Measurements from ENCODE around the gene GRK6.

Gene GRK6

DNA sequence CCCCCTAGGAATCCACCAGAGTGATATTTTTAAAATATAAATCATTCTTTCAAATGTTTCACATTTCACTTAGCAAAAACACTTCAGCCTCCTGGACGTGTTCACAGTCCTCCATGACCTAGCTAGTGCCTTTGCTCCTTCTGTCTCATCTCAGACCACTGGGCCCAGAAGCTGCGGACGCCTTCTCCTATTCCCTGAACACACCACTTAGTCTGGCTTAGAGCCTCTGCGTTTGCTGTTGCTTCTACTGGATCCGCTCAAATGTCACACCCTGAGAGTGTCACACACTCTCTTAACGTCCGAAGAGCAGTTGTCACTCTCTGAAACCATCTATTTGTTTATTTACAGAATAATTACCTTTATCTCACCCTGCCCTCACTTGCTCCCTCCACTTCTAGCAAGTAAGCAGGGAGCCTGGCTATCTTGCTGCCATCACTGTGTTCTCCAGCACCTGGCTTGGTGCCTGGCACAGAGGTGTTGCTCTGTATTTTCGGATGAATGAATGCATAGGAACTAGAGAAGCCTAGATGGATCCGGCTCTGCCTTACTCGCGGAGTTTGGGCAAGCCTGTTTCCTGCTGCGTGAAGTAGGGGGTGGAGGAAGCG lies 1.2 kb upstream of the GRK6 start:
- H3K9ac ChIP-seq (ENCODE audit: low read length) = peak overlapping the region; percentile 72
- peak overlapping the region; percentile 66 for H3K4me3 ChIP-seq (ENCODE audit: low read length)
- H3K36me3 ChIP-seq (replicated peaks; ENCODE audit: insufficient read depth, low read length) = 0 out of 2 replicates have a peak, but pooled peaks cover under 1% of the 10 kb centered on the region
- H3F3A ChIP-seq (ENCODE audit: insufficient read depth, low read length) = peaks cover 40% of the 10 kb centered on the region
- H3K27ac ChIP-seq (ENCODE audit: low read length) = peak overlapping the region; percentile 79
- peak overlapping the region; percentile 98 for H3K4me2 ChIP-seq (ENCODE audit: low read depth, low read length)
- no peak for DNase-seq
- peaks cover 34% of the 10 kb centered on the region for H3K4me1 ChIP-seq (ENCODE audit: low read length)
- H3K9me2 ChIP-seq (replicated peaks; ENCODE audit: insufficient read depth, low read length) = no peaks in the 10 kb centered on the region
- H3K27me3 ChIP-seq (replicated peaks; ENCODE audit: insufficient read depth, low read length) = no peaks in the 10 kb centered on the region
- peak overlapping the region; percentile 69 for H2AFZ ChIP-seq (ENCODE audit: low read length)
- H3K9me3 ChIP-seq (replicated peaks; ENCODE audit: insufficient read depth, low read length) = no peaks in the 10 kb centered on the region
- peaks cover 36% of the 10 kb centered on the region for H3K79me2 ChIP-seq (ENCODE audit: low read length)
- TF ChIP-seq EZH2 (optimal IDR thresholded peaks at IDR 0.05; ENCODE audit: low read depth, low read length) (no peak), EZH2phosphoT487 (IDR thresholded peaks at IDR 0.05; ENCODE audit: low read length) (no peak)
- TF ChIP-seq, protein P1, sequence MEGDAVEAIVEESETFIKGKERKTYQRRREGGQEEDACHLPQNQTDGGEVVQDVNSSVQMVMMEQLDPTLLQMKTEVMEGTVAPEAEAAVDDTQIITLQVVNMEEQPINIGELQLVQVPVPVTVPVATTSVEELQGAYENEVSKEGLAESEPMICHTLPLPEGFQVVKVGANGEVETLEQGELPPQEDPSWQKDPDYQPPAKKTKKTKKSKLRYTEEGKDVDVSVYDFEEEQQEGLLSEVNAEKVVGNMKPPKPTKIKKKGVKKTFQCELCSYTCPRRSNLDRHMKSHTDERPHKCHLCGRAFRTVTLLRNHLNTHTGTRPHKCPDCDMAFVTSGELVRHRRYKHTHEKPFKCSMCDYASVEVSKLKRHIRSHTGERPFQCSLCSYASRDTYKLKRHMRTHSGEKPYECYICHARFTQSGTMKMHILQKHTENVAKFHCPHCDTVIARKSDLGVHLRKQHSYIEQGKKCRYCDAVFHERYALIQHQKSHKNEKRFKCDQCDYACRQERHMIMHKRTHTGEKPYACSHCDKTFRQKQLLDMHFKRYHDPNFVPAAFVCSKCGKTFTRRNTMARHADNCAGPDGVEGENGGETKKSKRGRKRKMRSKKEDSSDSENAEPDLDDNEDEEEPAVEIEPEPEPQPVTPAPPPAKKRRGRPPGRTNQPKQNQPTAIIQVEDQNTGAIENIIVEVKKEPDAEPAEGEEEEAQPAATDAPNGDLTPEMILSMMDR (IDR thresholded peaks at IDR 0.05; ENCODE audit: low read length) = no peak
- no peaks in the 10 kb centered on the region for H4K20me1 ChIP-seq (ENCODE audit: insufficient read depth, low read length)

DNA sequence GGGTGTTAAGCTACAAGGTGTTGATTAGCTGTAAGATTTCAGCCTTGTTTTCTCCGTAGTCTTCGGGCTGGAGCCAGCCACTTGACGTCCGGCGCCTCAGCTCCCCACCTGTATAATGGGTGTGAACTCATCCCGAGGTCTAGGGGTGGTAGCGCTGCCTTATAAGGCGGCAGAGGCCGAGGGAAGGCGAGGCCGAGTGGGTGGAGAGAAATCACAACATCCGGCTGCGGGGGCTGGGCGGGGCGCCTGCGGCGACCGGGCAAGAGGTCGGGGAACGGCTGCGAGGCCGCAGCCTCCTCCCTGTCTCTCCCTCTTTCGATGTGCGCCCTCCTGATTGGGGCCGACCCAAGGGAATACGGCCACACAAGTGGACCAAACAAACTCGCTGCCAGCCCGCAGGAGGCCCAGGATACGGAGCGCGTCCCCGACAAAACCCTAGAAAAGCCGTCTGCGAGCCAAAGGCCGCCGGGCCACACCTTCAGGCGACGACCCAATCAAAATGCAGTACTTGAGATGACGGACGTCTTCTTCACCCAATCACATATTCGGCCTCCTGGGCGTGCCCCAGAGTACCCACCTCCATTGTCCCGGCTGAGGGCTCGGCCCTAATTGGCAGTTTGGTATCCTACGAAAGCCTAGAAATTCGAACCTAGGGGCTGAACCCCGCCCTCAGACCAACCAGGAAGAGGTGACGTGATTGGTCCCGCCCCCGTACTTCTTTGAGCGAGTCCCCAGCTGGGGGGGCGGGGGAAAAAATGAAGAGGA lies 493 bp upstream of the GRK6 start:
- Histone ChIP-seq H3K9me3 (replicated peaks; ENCODE audit: insufficient read depth, low read length) (no peaks in the 10 kb centered on the region), H4K20me1 (ENCODE audit: insufficient read depth, low read length) (no peaks in the 10 kb centered on the region), H3K36me3 (replicated peaks; ENCODE audit: insufficient read depth, low read length) (0 out of 2 replicates have a peak, but pooled peaks cover 4% of the 10 kb centered on the region), H3F3A (ENCODE audit: insufficient read depth, low read length) (peaks cover 47% of the 10 kb centered on the region), H3K4me1 (ENCODE audit: low read length) (peaks cover 41% of the 10 kb centered on the region), H3K9me2 (replicated peaks; ENCODE audit: insufficient read depth, low read length) (no peaks in the 10 kb centered on the region), H2AFZ (ENCODE audit: low read length) (peak overlapping the region; percentile 69), H3K4me2 (ENCODE audit: low read depth, low read length) (peak overlapping the region; percentile 98), H3K9ac (ENCODE audit: low read length) (peak overlapping the region; percentile 72), H3K27me3 (replicated peaks; ENCODE audit: insufficient read depth, low read length) (no peaks in the 10 kb centered on the region), H3K27ac (ENCODE audit: low read length) (peak overlapping the region; percentile 79), H3K4me3 (ENCODE audit: low read length) (peak overlapping the region; percentile 66), H3K79me2 (ENCODE audit: low read length) (peaks cover 43% of the 10 kb centered on the region)
- DNase-seq = peak; percentile 100
- no peak for TF ChIP-seq EZH2 (optimal IDR thresholded peaks at IDR 0.05; ENCODE audit: low read depth, low read length)
- TF ChIP-seq, protein P1 (IDR thresholded peaks at IDR 0.05; ENCODE audit: low read length) = no peak
- TF ChIP-seq EZH2phosphoT487 (IDR thresholded peaks at IDR 0.05; ENCODE audit: low read length) = no peak

DNA sequence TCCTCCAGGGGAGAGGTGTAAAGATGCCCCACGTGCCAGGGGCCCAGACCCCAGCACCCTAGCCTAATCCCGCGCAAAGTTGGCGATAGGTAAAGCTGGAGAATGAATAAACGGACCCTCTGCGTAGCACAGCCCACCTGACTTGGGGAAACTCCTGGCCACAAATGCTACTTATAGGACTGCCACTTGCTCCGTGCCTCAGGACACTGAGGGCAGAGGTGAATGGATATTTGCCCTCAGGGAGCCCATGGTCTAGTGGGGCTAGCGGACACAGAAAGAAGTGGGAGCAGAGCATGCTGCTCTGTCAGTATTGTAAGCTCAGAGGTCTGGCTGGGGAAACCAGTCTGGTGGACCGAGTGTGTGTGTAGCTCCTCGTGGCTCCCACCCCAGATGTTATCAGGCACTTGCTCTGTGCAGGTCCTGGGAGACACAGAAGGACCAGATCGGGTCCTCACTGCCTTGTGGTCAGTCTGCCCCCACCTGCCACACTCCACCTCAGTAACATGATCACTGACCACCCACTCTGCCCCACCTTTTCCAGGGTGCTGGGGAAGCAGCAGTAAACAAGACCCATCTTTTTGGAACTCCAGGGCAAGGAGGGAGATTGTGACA lies 841 bp downstream of the GRK6 start:
- H4K20me1 ChIP-seq (ENCODE audit: insufficient read depth, low read length) = no peaks in the 10 kb centered on the region
- TF ChIP-seq EZH2phosphoT487 (IDR thresholded peaks at IDR 0.05; ENCODE audit: low read length) (no peak), EZH2 (optimal IDR thresholded peaks at IDR 0.05; ENCODE audit: low read depth, low read length) (no peak)
- TF ChIP-seq, protein P1 (IDR thresholded peaks at IDR 0.05; ENCODE audit: low read length) = no peak
- no peak overlapping the region for H2AFZ ChIP-seq (ENCODE audit: low read length)
- peak overlapping the region; percentile 100 for H3K4me2 ChIP-seq (ENCODE audit: low read depth, low read length)
- peaks cover 52% of the 10 kb centered on the region for H3K4me1 ChIP-seq (ENCODE audit: low read length)
- H3K79me2 ChIP-seq (ENCODE audit: low read length) = peaks cover 53% of the 10 kb centered on the region
- peaks cover 55% of the 10 kb centered on the region for H3F3A ChIP-seq (ENCODE audit: insufficient read depth, low read length)
- peak; percentile 30 for DNase-seq
- peaks cover 10% of the 10 kb centered on the region for H3K36me3 ChIP-seq (replicated peaks; ENCODE audit: insufficient read depth, low read length)
- peak overlapping the region; percentile 98 for H3K27ac ChIP-seq (ENCODE audit: low read length)
- H3K9me2 ChIP-seq (replicated peaks; ENCODE audit: insufficient read depth, low read length) = no peaks in the 10 kb centered on the region
- no peaks in the 10 kb centered on the region for H3K9me3 ChIP-seq (replicated peaks; ENCODE audit: insufficient read depth, low read length)
- peak overlapping the region; percentile 98 for H3K4me3 ChIP-seq (ENCODE audit: low read length)
- H3K27me3 ChIP-seq (replicated peaks; ENCODE audit: insufficient read depth, low read length) = no peaks in the 10 kb centered on the region
- peak overlapping the region; percentile 99 for H3K9ac ChIP-seq (ENCODE audit: low read length)
